Astrocyte (in vitro differentiated cells and primary cell): Measurements from ENCODE around the gene RITA1.

Experiments used
- CTCF ChIP-seq: IDR thresholded peaks from 2 replicates; pipeline ENCODE4 v1.5.1; 2011; ENCODE audit warnings: low read depth, mild to moderate bottlenecking, inconsistent platforms, low read length, moderate library complexity; ENCODE audit not compliant: insufficient read depth
- EZH2 ChIP-seq: IDR thresholded peaks from 2 replicates; pipeline ENCODE4 v1.6.1; 2012; ENCODE audit warnings: mild to moderate bottlenecking, low read length, inconsistent platforms; ENCODE audit not compliant: insufficient read depth

DNA sequence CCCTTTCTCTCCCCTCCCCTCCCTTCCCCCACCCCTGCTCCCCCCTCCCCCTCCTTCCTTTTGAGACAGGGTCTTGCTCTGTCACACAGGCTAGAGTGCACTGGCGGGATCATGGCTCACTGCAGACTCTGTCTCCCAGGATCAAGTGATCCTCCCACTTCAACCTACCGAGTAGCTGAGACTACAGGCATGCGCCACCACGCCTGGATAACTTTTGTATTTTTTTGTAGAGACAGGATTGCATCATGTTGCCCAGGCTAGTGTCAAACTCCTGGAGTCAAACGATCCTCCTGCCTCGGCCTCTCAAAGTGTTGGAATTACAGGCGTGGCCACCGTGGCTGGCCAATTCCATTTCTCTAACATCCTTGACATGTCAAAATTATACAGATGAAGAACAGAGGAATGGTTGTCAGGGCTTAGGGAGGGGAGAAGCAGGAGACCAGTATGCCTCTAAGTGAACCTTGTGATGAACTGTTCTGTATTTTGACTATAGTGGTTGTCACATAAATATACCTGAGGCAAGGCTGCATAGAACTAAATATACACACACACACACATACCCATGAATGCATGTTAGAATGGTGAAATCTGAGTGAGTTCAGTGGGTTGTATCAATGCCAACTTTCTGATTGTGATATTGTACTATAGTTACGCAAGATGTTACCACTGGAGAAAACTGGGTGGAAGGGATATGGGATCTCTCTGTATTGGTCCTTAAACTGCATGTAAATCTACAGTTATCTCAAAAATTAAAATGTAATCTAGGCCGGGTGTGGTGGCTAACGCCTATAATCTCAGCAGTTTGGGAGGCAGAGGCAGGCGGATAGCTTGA is 39.6 kb upstream of the RITA1 start:
- TF ChIP-seq CTCF: no peak
- TF ChIP-seq EZH2: no peak
